Panc1 (cell line): Measurements from ENCODE around the gene MPV17L. TPM values are rescaled to one million over a fixed set of nuclear protein-coding genes. Genes with fewer than 3 reads are reported as not detected.
A peak's percentile ranks its signal among the peaks of the same experiment; 100 is the strongest.

ENCODE experiments used
- ATAC-seq: fragments of 200-7000 bp; cut with Tn5 transposase; 2 replicates; pipeline ENCODE4 v1.9.1; 2020; ENCODE audit warnings: mild to moderate bottlenecking, moderate library complexity
- BruUV-seq: library from RNA; stranded (reverse); fragments of 400-500 nt; replicated peaks from 2 replicates; lab custom pipeline; 2021; lab: Mats Ljungman, UMichigan
- CTCF ChIA-PET: fragments of 300-600 bp; sonication (Branson Sonifier 250); formaldehyde crosslinking; loops from one replicate; lab custom pipeline; 2022; ENCODE audit warnings: antibody characterized with exemption; lab: Charles Lee
- POLR2A ChIA-PET: fragments of 300-600 bp; sonication (Branson Sonifier 250); formaldehyde crosslinking; loops from one replicate; lab custom pipeline; 2022; ENCODE audit warnings: antibody characterized with exemption; lab: Charles Lee
- DNase-seq: peaks from one replicate; pipeline ENCODE4 v3.0.0-alpha.2; 2010; ENCODE audit warnings: low read depth, low spot score
- H3K27ac ChIP-seq: 2 replicates; pipeline ENCODE4 v1.5.1; 2011; ENCODE audit warnings: mild to moderate bottlenecking, low read length, inconsistent platforms
- H3K27me3 ChIP-seq: fragments of 200-500 bp; sonication (Bioruptor generic); 2 replicates; pipeline ENCODE4 v1.6.0; 2014; ENCODE audit warnings: low read length, inconsistent platforms; ENCODE audit not compliant: control insufficient read depth, insufficient read depth
- H3K36me3 ChIP-seq: fragments of 200-500 bp; sonication (Bioruptor generic); 2 replicates; pipeline ENCODE4 v1.5.1; 2014; ENCODE audit warnings: inconsistent platforms, mild to moderate bottlenecking, low read length, moderate library complexity; ENCODE audit not compliant: control insufficient read depth, insufficient read depth
- H3K4me1 ChIP-seq: 2 replicates; pipeline ENCODE4 v1.5.1; 2011; ENCODE audit warnings: inconsistent platforms, mild to moderate bottlenecking, low read length, moderate library complexity; ENCODE audit not compliant: control insufficient read depth, insufficient read depth
- H3K4me3 ChIP-seq, 2 experiments: 2 replicates each; pipeline ENCODE4 v1.5.1; 2011 to 2012; ENCODE audit warnings: low read depth in 2 of 2, low read length in 2 of 2, mild to moderate bottlenecking in 2 of 2, inconsistent platforms in 1 of 2, moderate library complexity in 1 of 2
- H3K9me3 ChIP-seq: fragments of 200-500 bp; sonication (Bioruptor generic); 2 replicates; pipeline ENCODE4 v1.5.1; 2014; ENCODE audit warnings: low read depth, mild to moderate bottlenecking, inconsistent platforms, low read length, moderate library complexity; ENCODE audit not compliant: control insufficient read depth, insufficient read depth
- CTCF ChIP-seq: fragments of 450-650 bp; IDR thresholded peaks from 2 replicates; pipeline ENCODE4 v1.5.1; 2017; ENCODE audit warnings: mild to moderate bottlenecking
- POLR2AphosphoS5 ChIP-seq: IDR thresholded peaks from 2 replicates; pipeline ENCODE4 v1.6.1; 2012; ENCODE audit warnings: mild to moderate bottlenecking, low read depth, low read length, moderate library complexity
- REST ChIP-seq, 2 experiments: IDR thresholded peaks; 2 replicates each; pipeline ENCODE4 v1.6.1; 2011 to 2012; ENCODE audit warnings: low read depth in 2 of 2, control low read depth in 1 of 2, low read length in 1 of 2, mild to moderate bottlenecking in 1 of 2, moderate library complexity in 1 of 2; ENCODE audit not compliant: insufficient read depth in 1 of 2
- SIN3A ChIP-seq: IDR thresholded peaks from 2 replicates; pipeline ENCODE4 v1.6.1; 2012; ENCODE audit warnings: low read depth, mild to moderate bottlenecking, low read length, moderate library complexity, borderline replicate concordance; ENCODE audit not compliant: insufficient read depth
- TCF7L2 ChIP-seq: IDR thresholded peaks from 2 replicates; pipeline ENCODE4 v1.6.1; 2011; ENCODE audit warnings: mild to moderate bottlenecking, low read depth, low read length, inconsistent platforms
- in situ Hi-C: cut with HindIII; loops from 2 replicates; pipeline ENCODE4 v1.10.0; 2016; ENCODE audit warnings: low sequenced_read_pairs, low pct_unique_long_range_greater_than_20kb
- intact Hi-C: fragments of 100-400 bp; cut with micrococcal nuclease; formaldehyde crosslinking; loops from one replicate; pipeline ENCODE4 v1.10.0; 2022; ENCODE audit not compliant: unreplicated experiment
- total RNA-seq: library from RNA; stranded (reverse); gene quantifications from one replicate; pipeline ENCODE4 v1.2.1, GENCODE V29; 2021; ENCODE audit not compliant: unreplicated experiment

MPV17L gene
- total RNA-seq, 1 experiment from 2014 or later, result 10.4 TPM

- no peak for ATAC-seq
- Histone ChIP-seq H3K27me3 (no peaks in the 10 kb centered on the region), H3K36me3 (no peaks in the 10 kb centered on the region), H3K4me1 (peaks cover 50% of the 10 kb centered on the region), H3K27ac (peak overlapping the region; percentile 85), H3K9me3 (no peaks in the 10 kb centered on the region), H3K4me3 (no peak overlapping the region)
- no peak for DNase-seq
- intact Hi-C loops (loop anchor here (10.0 kb wide), 1 partner anchor 156 kb away; no protein-coding TSS in a partner anchor), in situ Hi-C loops (no loop called here)
- CTCF ChIA-PET, result no interaction called here
- TSS peak; percentile 8 for BruUV-seq
- no peak for TF ChIP-seq TCF7L2
- POLR2A ChIA-PET, result no interaction called here
These were observed 43.5 kb downstream of the MPV17L start for GRCh38 chr16:15439102-15439501.

GRCh38 chr16:15439521-15439920 is 44.0 kb downstream of the MPV17L start:
- ChIA-PET POLR2A (no interaction called here), CTCF (no interaction called here)
- intact Hi-C loops (loop anchor here (10.0 kb wide), 1 partner anchor 155 kb away; no protein-coding TSS in a partner anchor), in situ Hi-C loops (no loop called here)
- TF ChIP-seq TCF7L2, result no peak
- TF ChIP-seq POLR2AphosphoS5, result no peak
- no peak for TF ChIP-seq REST (IDR thresholded peaks at IDR 0.05; ENCODE audit: insufficient read depth in 1 of 2, low read depth in 2 of 2, low read length in 1 of 2)
- no peak for TF ChIP-seq CTCF
- no peak for TF ChIP-seq SIN3A
- BruUV-seq, result no TSS peak
- peaks cover 50% of the 10 kb centered on the region for H3K4me1 ChIP-seq
- no peaks in the 10 kb centered on the region for H3K9me3 ChIP-seq
- peak overlapping the region in 1 of 2 experiments; percentile 23; a peak in 2 of 4 replicates for H3K4me3 ChIP-seq
- peak overlapping the region; percentile 85 for H3K27ac ChIP-seq
- no peak for DNase-seq
- H3K36me3 ChIP-seq, result no peaks in the 10 kb centered on the region
- no peak for ATAC-seq
- no peaks in the 10 kb centered on the region for H3K27me3 ChIP-seq

GRCh38 chr16:15440852-15441251 is 45.3 kb downstream of the MPV17L start:
- Histone ChIP-seq H3K36me3 (no peaks in the 10 kb centered on the region), H3K27me3 (no peaks in the 10 kb centered on the region), H3K9me3 (peaks cover 6% of the 10 kb centered on the region; the same call in 1 of the 2 replicates), H3K4me1 (peaks cover 49% of the 10 kb centered on the region), H3K27ac (peak overlapping the region; percentile 85), H3K4me3 (no peak overlapping the region)
- in situ Hi-C loops (no loop called here), intact Hi-C loops (no loop called here)
- ATAC-seq (peak; percentile 71), DNase-seq (no peak)
- TF ChIP-seq POLR2AphosphoS5, result no peak
- TF ChIP-seq SIN3A, result no peak
- no peak for TF ChIP-seq REST (IDR thresholded peaks at IDR 0.05; ENCODE audit: insufficient read depth in 1 of 2, low read depth in 2 of 2, low read length in 1 of 2)
- TF ChIP-seq CTCF, result no peak
- TF ChIP-seq TCF7L2, result no peak
- ChIA-PET POLR2A (no interaction called here), CTCF (no interaction called here)
- BruUV-seq, result no TSS peak
